ENCODE measurements around the gene LKAAEAR1. TPM values are rescaled to one million over a fixed set of nuclear protein-coding genes. Genes with fewer than 3 reads are reported as not detected.

The LKAAEAR1 gene
- polyA plus RNA-seq, 1 experiment = not detected

- DNase-seq (ENCODE audit: low read depth, low spot score) = no peak
- ChIA-PET POLR2A (no interaction called here), CTCF (interaction anchor here (0.9 kb wide), 1 partner anchor 10 kb away, joined by 9 read pairs; no protein-coding TSS in a partner anchor)
- Histone ChIP-seq H3K9me3 (ENCODE audit: control insufficient read depth, insufficient read depth, low read length) (no peaks in the 10 kb centered on the region; the same call in 1 of the 2 replicates), H3K27me3 (ENCODE audit: control insufficient read depth, insufficient read depth, low read length) (peaks cover 19% of the 10 kb centered on the region), H3K4me3 (ENCODE audit: low read depth, low read length) (no peak overlapping the region), H3K27ac (ENCODE audit: low read depth, low read length) (no peak overlapping the region)
- TF ChIP-seq CTCF (IDR thresholded peaks at IDR 0.05; ENCODE audit: low read depth, low read length) = no peak
Observed at GRCh38 chr20:64112691-64113443, 28.7 kb upstream of the LKAAEAR1 start.

- DNase-seq (ENCODE audit: low read depth, low spot score) = no peak
- ChIA-PET POLR2A (no interaction called here), CTCF (no interaction called here)
- Histone ChIP-seq H3K4me3 (ENCODE audit: low read depth, low read length) (no peak overlapping the region), H3K9me3 (ENCODE audit: control insufficient read depth, insufficient read depth, low read length) (no peaks in the 10 kb centered on the region; the same call in 1 of the 2 replicates), H3K27me3 (ENCODE audit: control insufficient read depth, insufficient read depth, low read length) (peaks cover 25% of the 10 kb centered on the region), H3K27ac (ENCODE audit: low read depth, low read length) (no peak overlapping the region)
- TF ChIP-seq CTCF (IDR thresholded peaks at IDR 0.05; ENCODE audit: low read depth, low read length) = no peak
Observed at GRCh38 chr20:64111841-64112641, 27.8 kb upstream of the LKAAEAR1 start.

GRCh38 chr20:64110411-64111068, 26.3 kb upstream of the LKAAEAR1 start:
- no peak for TF ChIP-seq CTCF (IDR thresholded peaks at IDR 0.05; ENCODE audit: low read depth, low read length)
- Histone ChIP-seq H3K27ac (ENCODE audit: low read depth, low read length) (no peak overlapping the region), H3K27me3 (ENCODE audit: control insufficient read depth, insufficient read depth, low read length) (peaks cover 23% of the 10 kb centered on the region), H3K4me3 (ENCODE audit: low read depth, low read length) (no peak overlapping the region), H3K9me3 (ENCODE audit: control insufficient read depth, insufficient read depth, low read length) (peaks cover 4% of the 10 kb centered on the region; the same call in 1 of the 2 replicates)
- ChIA-PET POLR2A (no interaction called here), CTCF (interaction anchor here (2.0 kb wide), 1 partner anchor 11 kb away, joined by 8 read pairs; no protein-coding TSS in a partner anchor)
- DNase-seq (ENCODE audit: low read depth, low spot score) = no peak

- Histone ChIP-seq H3K27ac (ENCODE audit: low read depth, low read length) (no peak overlapping the region), H3K9me3 (ENCODE audit: control insufficient read depth, insufficient read depth, low read length) (peaks cover 4% of the 10 kb centered on the region; the same call in 1 of the 2 replicates), H3K27me3 (ENCODE audit: control insufficient read depth, insufficient read depth, low read length) (peaks cover 24% of the 10 kb centered on the region), H3K4me3 (ENCODE audit: low read depth, low read length) (no peak overlapping the region)
- TF ChIP-seq CTCF (IDR thresholded peaks at IDR 0.05; ENCODE audit: low read depth, low read length) = no peak
- ChIA-PET CTCF (interaction anchor here (2.0 kb wide), 1 partner anchor 11 kb away, joined by 8 read pairs; no protein-coding TSS in a partner anchor), POLR2A (no interaction called here)
- DNase-seq (ENCODE audit: low read depth, low spot score) = no peak
Observed at GRCh38 chr20:64109831-64110391, 25.7 kb upstream of the LKAAEAR1 start.
